SU-DHL-6 (cell line): ENCODE measurements around the gene OR10A5.

Experiments
- CTCF ChIP-seq: fragments of 200-600 bp; sonication (generic); IDR thresholded peaks from one replicate; pipeline ENCODE4 v1.5.1; 2017; ENCODE audit warnings: antibody characterized with exemption, mild to moderate bottlenecking, low read length, moderate library complexity; ENCODE audit not compliant: insufficient read depth, poor library complexity, severe bottlenecking
- EZH2phosphoT487 ChIP-seq: fragments of 200-600 bp; sonication (generic), shearing (Covaris generic); conservative IDR thresholded peaks from 2 replicates; pipeline ENCODE4 v1.6.1; 2018; ENCODE audit warnings: mild to moderate bottlenecking, antibody characterized with exemption, low read length, moderate library complexity, mixed read lengths

GRCh38 chr11:6799402-6799801 is 46.1 kb upstream of the OR10A5 start, which contains the start of gene OR6A2:
- no peak for TF ChIP-seq CTCF
- TF ChIP-seq EZH2phosphoT487 = no peak
